Stimulated activated naive CD8-positive, alpha-beta T cell treated with anti-CD3 and anti-CD28 coated beads, Interleukin-15, Interleukin-2, amounts not matched to agents 100 U/mL and 50 U/mL, for 24 hours (primary cell): ENCODE data around the gene DPEP1.
"Not testable (repeated sequence)": the region's sequence is repeated elsewhere in the genome, so short reads cannot be mapped to it uniquely, and the experiment has no call there.

Experiments
- ATAC-seq: fragments of 150-1000 bp; cut with Tn5 transposase; one replicate; pipeline ENCODE4 v1.10.0; 2021
- DNase-seq: peaks from one replicate; pipeline ENCODE4 v3.0.0; 2021

The DPEP1 gene

DNA sequence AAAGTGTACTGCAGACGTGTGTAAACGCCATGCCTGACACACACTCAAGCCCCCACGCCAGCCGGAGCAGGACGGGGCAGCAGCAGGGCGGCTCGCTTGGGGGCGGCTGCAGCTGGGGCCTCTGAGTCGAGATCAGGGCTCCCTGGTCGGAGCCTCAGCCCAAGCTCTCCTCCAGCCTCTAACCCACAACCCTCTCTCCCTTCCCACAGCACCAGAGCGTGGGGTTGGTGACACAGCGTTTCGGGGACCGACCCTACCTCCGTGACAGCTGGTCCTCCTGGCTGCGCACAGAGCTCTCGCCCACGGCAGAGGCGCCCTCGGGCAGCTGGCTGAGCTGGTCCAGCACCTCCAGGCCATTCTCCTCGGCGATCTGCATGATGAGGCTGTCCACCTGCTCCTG is 32.8 kb downstream of the DPEP1 start:
- ATAC-seq, result no peak
- DNase-seq, result no peak

DNA sequence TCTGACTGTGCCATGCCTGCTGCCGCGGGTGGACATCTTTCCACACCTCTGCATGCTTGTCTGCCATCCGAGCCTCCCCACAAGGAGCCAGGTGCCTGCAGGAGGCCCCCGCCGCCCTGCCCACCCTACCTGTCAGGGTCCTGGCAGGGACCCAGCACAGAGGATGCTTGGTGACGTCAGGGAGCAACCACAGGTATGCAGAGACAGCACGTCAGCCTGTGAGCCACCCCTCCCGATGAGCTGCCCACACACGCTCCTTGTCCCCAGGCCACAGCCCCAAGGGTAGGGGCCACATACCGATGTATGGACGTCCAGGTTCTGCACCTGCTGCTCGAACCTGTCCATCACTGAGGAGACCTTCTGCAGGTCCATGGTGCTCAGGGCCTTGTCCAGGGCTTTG is 33.5 kb downstream of the DPEP1 start:
- no peak for ATAC-seq
- no peak for DNase-seq

DNA sequence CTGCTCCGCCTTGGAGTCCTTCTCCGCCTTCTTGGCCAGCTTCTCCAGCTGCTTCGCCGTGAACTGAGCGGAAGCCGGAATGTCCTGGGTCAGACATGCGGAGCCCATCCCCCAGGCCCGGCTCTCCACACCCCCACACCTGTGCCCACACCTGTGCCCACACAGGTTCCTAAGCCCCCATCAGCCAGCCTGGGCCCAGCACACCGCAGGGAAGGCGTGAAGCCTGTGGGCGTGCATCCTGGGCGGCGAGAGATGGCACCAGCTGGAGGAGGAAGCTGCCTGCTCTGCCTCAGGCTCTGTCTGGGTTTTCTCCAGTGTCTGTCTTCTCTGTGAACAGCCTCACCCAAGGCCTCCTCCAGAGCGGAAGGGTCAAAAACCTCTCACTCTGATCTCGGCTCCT is 38.1 kb downstream of the DPEP1 start:
- DNase-seq (no peak), ATAC-seq (no peak)

DNA sequence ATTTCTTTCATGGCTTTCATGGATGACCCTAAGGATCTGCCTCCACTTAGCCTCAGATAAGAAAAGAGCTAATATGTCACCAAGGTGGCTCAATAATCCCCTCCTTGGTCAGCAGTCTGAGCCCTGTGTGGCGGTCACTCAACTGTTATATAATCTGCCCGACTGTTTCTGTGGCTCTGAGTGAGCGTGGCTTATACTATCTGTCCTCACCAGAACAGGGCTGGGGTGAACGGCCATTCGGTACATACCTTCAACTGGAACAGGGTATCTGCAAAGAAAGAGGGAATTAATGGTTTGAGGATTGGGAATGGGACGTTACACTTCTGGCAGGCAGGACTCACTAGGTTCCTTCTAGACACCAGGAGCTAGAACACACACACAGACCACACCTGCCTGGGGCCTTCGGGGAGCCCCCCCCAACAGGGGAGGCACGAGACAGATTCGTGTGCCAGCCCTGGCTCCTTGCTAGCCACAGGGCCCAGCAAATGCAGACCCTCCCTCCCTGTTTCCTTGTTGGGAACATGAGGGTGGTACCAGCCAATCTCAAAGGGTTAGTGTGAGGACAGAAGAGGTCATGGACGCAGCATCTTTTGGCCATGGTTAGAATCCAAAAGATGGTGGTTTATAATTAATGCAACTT is 40.3 kb downstream of the DPEP1 start:
- DNase-seq (no peak), ATAC-seq (no peak)

DNA sequence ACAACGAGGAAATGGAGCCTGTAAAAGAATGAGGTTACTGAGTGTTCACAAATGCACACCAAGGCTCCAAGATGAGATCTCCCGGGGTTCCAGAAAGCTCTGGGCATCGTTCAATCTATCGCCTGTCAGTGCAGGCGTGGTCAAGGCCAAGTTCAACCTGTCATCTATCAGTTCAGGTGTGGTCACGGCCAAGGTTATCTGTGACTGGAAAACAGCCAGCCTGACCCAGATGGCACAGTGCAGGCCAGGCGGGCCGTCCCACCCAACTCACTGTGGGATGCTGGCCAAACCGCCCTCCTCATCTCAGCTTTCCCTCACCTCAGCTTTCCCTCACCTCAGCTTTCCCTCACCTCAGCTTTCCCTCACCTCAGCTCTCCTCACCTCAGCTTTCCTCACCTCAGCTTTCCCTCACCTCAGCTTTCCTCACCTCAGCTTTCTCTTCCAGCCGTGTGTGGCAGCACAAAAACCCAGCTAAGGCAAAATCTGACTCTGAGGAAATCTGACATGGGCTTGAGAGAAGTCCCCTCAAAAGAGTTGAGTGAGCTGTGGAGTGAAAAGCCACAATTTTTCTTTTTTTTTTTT is 41.7 kb downstream of the DPEP1 start:
- no peak for ATAC-seq
- DNase-seq, result no peak

DNA sequence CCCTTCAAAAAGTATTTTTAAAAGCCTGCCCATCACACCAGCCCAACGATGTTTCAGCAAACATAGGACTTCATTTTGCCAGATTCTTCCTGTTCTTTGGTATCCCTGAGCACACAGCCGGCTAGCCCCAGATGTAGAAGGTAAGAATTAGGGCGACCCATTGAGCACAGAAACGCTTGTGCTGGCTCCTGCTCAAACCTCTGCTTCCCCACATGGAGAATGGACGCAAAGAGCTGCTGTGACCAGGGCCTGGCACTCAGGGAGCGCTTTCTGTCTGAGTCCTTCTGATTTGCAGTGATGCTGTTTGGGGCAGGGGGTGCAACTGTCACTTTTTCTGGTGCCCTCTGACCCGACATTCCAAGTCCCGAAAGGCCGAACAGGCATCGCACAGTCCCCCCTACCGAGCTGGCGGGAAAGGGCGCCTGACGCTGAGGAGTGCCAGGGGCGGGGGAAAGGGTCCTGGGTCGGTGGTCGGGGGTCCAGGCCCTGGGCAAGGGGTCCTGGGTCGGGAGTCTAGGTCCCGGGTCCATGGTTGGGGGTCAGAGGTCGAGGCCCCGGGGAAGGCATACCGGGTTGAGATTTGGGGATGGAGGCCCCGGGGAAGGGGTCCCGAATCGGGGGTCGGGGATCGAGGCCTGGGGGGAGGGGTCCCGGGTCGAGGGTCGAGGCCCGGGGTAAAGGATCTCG is 43.1 kb downstream of the DPEP1 start:
- no peak for DNase-seq
- no peak for ATAC-seq

DNA sequence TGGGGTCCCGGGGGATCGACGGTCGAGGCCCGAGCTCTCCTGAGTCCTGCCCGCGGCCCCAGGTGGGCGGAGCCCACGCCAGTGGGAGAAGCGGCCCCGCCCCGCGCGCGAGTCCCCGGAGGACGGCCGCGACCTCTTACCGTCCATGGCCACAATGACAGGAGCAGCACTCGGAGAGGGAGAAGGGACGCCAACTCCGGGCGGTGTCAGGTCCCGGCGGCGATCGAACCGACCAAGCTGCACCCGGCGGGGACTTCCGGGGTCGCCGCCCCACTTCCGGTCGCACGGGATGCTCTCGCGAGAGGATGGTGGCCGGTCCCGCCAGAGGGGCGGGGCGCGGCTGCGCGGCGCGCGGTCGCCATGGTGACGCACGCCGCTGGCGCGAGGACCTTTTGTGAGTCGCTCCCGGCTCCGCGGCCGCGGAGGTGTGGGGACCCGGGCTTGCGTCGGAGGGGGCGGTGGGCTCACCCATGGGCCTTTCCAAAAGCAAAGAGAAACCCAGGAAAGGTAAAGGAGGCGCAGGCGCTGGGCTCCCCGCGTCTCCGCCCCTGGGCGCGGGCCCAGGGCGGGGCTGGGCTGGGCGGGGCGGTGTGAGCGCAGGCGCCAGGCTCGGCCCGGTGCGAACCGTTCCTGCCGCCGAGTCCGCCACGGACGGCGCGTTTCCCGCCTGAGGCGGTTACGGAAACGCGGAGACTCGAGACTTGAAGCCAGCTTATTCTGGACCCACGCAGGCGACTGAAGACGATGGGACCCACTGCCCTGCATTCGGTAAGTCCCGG is 44.2 kb downstream of the DPEP1 start, which contains the start of the genes CHMP1A and SPATA33:
CHMP1A (minus strand) TSS at position 267 of the 779 bp plus-strand sequence; CDS start at position 147, 120 bp downstream.
SPATA33 (plus strand) TSS at position 395 of the 779 bp plus-strand sequence; CDS start at position 471, 76 bp downstream.
- peak; percentile 95 for DNase-seq
- ATAC-seq, result peak; percentile 93

DNA sequence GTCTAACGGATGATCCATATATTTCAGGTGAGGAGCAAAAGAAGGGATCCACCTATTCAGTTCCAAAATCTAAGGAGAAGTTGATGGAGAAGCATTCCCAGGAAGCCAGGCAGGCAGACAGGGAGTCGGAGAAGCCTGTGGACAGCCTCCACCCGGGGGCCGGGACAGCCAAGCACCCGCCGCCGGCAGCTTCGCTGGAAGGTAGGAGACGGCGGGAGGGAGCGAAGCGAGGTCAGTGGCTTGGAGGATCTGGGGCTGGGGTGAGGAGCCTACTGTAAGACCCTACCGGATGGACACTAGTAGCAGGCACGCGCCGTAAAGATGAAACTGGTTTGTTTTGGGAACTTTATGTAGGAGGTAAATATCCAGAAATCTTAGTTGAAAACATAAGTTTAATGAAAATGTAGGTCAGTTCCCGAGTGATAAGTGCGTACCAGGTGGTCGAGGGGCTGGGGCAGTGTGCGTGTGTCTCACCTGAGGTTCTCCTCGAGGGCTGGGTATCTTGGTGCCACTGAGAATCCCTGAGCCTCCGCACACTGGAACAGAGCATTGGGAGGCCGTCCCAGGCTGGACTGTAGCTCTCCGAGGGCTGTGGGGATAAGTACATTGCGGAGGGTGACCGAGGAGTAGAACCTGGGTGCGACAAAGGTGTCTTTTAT is 44.9 kb downstream of the DPEP1 start:
- ATAC-seq, result no peak
- DNase-seq, result peak; percentile 33

DNA sequence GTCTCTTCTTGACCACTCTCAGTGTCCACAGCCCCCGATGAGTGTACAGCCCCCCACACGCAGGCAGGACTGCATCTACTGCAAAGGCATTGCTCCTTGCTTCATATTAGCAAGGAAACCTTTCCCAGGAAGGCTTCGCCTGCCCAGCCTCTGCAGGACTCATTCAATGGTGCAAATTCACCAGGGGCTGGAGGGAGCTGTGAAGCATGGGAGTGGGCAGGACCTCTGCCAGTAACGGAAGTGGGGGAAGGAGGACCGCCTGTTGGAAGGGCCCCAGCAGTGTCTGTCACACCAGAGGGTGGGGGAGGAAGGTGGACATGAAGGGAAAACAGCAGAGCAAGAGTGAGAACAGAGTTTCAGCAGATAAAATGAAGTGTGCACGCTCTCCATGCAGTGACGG is 46.7 kb downstream of the DPEP1 start:
- no peak for DNase-seq
- no peak for ATAC-seq

DNA sequence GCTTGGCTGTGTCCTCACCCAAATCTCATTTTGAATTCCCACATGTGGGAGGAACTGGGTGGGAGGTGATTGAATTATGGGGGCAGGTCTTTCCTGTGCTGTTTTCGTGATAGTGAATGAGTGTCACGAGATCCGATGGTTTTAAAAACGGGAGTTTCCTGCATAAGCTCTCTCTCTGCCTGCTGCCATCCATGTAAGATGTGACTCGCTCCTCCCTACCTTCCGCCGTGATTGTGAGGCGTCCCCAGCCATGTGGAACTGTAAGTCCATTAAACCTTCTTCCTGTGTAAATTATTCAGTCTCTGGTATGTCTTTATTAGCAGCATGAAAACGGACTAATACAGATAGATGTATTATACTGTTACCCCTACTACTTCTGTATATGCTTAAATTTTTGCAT is 47.8 kb downstream of the DPEP1 start:
- ATAC-seq (no peak), DNase-seq (no peak)

DNA sequence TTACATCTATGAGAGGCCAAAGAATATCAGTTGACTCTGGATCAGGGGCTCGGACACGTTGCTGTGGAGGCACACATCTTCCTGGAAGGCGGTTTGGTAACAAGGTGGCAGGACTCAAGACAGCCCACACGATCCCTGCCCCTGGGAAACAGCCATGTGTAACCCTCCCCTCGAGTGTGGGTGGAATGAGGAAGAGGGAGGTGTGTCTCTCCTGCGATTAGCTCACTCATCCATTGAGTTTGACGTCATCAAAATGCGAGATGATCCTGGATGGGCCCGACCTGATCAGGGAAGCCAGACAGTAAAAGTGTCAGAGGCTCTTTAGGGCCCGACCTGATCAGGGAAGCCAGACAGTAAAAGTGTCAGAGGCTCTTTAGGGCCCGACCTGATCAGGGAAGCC is 50.8 kb downstream of the DPEP1 start:
- not testable (repeated sequence) for DNase-seq, ATAC-seq

DNA sequence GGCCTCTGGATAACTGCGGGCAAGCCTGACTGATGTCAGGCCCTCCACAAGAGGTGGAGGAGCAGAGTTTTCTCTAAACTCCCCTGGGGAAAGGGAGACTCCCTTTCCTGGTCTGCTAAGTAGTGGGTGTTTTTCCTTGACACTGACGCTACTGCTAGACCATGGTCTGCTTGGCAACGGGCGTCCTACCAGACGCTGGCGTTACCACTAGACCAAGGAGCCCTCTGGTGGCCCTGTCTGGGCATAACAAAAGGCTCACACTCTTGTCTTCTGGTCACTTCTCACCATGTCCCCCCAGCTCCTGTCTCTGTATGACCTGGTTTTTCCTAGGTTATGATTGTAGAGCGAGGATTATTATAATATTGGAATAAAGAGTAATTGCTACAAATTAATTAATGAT is 53.6 kb downstream of the DPEP1 start:
- not testable (repeated sequence) for ATAC-seq, DNase-seq

DNA sequence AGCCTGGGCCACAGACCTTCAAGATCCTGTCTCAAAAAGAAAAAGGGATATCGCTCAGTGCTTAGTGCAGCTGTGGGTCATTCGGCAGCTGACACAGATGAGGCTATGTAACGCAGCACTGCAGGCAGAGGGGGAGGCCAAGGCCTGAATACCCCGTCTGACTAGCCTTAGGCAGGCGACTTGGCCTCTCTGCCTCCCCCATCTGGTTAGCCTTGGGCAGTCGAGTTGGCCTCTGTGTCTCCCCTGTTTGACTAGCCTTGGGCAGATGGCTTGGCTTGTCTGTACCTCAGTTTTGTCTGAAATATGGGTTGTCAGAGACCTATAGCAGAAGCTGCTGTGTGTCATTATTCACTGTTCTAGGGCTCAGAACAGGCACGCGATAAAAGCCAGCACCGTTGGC is 54.2 kb downstream of the DPEP1 start:
- DNase-seq (peak; percentile 3), ATAC-seq (no peak)

DNA sequence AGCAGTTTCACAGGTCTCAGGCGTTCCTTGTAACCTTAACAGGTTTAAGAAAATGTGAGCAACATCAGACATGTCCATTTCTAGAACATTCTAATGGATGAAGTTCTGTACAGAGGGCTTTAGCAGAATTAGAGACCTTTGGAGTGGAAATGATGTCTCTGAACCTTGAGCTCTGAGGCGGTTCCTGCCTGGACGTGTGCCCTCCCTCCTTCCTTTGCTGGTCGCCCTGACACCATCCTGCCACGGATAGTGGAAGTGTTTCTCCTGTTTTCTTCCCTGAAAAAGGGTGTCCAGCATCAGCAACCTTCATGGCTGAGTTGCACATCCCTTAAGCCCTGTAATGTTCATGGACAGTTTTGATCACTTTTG is 55.3 kb downstream of the DPEP1 start:
- no peak for DNase-seq
- ATAC-seq, result no peak

DNA sequence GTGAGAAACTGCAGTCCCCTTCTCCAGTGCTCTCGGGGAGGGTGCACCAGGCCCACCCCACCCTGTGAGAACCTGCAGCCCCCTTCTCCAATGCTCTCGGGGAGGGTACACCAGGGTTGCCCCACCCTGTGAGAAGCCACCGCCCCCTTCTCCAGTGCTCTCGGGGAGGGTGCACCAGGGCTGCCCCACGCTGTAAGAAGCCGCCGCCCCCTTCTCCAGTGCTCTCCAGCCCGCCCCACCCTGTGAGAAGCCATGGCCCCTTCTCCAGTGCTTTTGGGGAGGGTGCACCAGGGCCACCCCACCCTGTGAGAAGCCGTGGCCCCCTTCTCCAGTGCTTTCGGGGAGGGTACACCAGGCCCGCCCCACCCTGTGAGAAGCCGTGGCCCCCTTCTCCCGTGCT is 56.3 kb downstream of the DPEP1 start:
- DNase-seq, result no peak
- no peak for ATAC-seq

DNA sequence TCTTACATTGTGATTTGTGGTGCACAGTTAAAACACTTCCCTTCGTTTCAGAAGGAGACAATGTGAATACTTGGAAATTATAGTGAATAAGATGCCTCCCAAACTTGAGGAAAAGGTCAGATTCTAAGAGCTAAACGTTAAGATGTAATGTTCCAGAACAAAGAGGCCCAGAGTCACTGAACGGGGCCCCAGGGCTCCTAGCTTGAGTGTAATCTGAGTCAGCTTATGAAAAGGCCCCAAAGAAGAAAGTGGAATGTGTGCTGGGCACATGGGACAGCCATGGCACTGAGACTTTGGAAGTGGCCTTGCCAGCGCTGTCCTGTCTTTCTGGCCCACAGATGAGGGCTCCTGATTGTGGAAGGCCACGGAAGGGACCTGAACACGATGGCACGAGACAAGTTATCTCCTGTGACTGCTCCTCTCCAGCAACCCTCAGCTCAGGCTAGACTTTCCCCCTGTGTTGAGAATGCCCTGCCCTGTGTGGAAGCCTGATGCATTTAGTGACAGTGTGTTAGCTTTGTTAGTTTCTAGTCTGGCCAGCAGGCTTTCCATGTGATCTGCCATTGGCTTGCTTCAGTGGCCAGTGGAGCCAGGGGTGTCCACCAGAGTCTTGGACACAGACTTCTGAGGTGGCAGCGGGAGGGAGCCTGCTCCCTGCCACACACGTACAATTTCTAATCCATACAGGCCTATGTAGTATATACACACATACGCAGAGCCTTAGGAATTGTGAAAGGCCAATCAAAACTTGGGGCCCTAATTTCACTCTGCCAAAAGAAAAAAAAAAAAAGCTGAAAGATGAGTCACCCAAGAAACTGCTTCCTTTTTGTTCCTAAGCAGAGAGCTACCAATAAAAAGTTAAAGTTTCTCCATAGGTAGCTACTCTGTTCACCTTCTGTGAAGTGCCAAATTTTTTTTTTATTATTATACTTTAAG is 57.3 kb downstream of the DPEP1 start:
- DNase-seq (peak; percentile 2), ATAC-seq (no peak)

DNA sequence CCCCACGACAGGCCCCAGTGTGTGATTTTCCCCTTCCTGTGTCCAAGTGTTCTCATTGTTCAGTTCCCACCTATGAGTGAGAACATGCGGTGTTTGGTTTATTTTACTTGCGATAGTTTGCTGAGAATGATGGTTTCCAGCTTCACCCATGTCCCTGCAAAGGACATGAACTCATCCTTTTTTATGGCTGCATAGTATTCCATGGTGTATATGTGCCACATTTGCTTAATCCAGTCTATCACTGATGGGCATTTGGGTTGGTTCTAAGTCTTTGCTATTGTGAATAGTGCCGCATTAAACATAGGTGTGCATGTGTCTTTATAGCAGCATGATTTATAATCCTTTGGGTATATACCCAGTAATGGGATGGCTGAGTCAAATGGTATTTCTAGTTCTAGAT is 58.1 kb downstream of the DPEP1 start:
- ATAC-seq, DNase-seq: not testable (repeated sequence)

DNA sequence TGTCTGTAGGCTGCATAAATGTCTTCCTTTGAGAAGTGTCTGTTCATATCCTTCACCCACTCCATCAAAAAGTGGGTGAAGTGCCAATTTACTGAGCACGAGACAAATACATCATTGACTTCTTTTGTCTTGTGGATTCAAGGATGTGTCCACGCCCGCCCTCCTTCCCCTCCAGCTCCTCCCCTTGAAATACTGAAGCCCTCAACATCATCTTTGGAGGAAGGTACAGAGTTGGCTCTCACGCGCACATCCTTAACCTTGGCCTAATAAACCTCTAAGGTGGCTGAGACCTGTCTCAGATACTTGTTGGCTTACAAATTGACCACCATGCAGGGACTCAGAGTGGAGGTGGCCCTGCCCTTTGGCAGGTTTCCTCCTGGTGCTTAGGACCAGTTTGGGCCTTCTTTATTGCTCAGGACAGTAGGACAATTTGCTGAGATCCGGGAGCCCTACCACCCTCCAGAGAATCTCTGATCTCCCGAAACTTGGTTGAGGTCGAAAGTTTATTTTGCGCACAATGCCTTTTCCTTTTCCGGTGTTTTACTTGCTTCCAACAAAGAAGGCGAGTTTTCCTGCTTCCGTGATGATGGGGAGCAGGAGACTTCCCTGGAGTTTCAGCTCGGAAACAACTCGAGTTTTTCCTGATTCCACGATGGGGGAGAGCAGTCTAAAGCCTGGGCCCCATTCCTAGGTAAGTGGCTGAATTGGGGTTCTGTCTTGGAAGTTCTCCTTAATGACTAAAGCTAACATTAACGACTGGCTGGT is 58.9 kb downstream of the DPEP1 start:
- ATAC-seq (no peak), DNase-seq (no peak)

DNA sequence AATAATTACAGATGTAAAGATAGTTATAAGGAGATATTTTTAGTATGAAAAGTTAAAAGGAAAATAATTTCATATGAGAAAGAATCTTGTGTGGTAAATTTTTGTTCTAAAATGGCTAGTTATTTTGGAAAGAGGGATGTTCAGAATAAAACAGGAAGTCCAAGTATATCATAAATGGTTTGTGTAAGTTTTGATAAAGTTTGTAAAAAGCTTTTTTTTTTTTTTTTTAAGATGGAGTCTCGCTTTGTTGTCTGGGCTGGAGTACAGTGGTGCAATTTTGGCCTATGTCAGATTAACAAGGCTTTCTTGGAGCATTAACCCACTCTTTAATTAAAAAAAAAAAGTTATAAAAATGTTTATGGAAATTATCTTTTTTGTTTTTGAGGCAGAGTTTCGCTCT is 64.8 kb downstream of the DPEP1 start:
- ATAC-seq, result no peak
- DNase-seq, result no peak

DNA sequence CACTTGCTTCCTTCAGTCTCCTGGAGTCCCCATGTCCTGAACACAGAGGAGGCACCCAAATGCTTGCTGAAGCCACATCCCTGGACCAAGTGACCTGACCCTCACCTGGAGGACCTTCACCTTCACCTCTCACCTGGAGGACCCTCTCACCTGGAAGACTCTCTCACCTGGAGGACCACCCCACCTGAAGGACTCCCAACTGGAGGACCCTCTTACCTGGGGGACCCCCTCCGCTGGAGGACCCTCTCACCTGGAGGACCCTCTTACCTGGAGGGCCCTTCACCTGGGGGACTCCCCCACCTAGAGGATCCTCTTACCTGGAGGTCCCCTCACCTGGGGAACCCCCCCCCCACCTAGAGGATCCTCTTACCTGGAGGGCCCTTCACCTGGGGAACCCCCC is 72.5 kb downstream of the DPEP1 start:
- ATAC-seq (no peak), DNase-seq (peak; percentile 3)
